Heart right ventricle (tissue), 16 donors: ENCODE data around the gene PHKG1. TPM values are rescaled to one million over a fixed set of nuclear protein-coding genes. Genes with fewer than 3 reads are reported as not detected.
"Not testable (repeated sequence)": the region's sequence is repeated elsewhere in the genome, so short reads cannot be mapped to it uniquely, and the experiment has no call there.

Experiments used
- ATAC-seq, 8 donors: fragments of 200-7000 bp; cut with Tn5 transposase; one replicate each; pipeline ENCODE4 v1.9.1; 2020; ENCODE audit warnings: mild to moderate bottlenecking in 8 of 8, moderate library complexity in 8 of 8, moderate number of reproducible peaks in 1 of 8
- DNase-seq, 2 donors: peaks; one replicate each; pipeline ENCODE4 v3.0.0-alpha.2; 2020
- H3K27ac ChIP-seq, 10 donors: fragments of 200-600 bp; sonication (generic) in 2 of 10; one replicate each; pipeline versions ENCODE4 v1.5.0 to v1.8.0; 2020 to 2022; ENCODE audit warnings: mild to moderate bottlenecking in 3 of 10
- H3K27me3 ChIP-seq, 7 donors: fragments of 200-600 bp; one replicate each; pipeline ENCODE4 v1.8.0; 2021 to 2022; ENCODE audit warnings: mild to moderate bottlenecking in 2 of 7
- H3K36me3 ChIP-seq, 9 donors: fragments of 200-600 bp; sonication (generic) in 1 of 9; one replicate each; pipeline versions ENCODE4 v1.5.0 to v1.8.0; 2020 to 2022; ENCODE audit warnings: mild to moderate bottlenecking in 2 of 9
- H3K4me1 ChIP-seq, 9 donors: fragments of 200-600 bp; sonication (generic) in 1 of 9; one replicate each; pipeline versions ENCODE4 v1.5.0 to v1.8.0; 2020 to 2022; ENCODE audit warnings: mild to moderate bottlenecking in 4 of 9
- H3K4me3 ChIP-seq, 10 donors: fragments of 200-600 bp; sonication (generic) in 2 of 10; one replicate each; pipeline versions ENCODE4 v1.5.0 to v1.8.0; 2020 to 2022; ENCODE audit warnings: mild to moderate bottlenecking in 7 of 10, moderate library complexity in 2 of 10
- H3K9me3 ChIP-seq, 11 donors: fragments of 200-600 bp in 10 of 11; sonication (generic) in 2 of 11; one replicate each; pipeline versions ENCODE4 v1.5.0 to v1.8.0; 2013 to 2022; ENCODE audit warnings: mild to moderate bottlenecking in 2 of 11, control low read depth in 1 of 11, moderate library complexity in 1 of 11
- WGBS, 2 donors: extraction: QIAGEN DNeasy Blood & Tissue Kit; methylation state at CpG; one replicate each; pipeline ENCODE4 v1.1.7; 2013; ENCODE audit warnings: inconsistent platforms in 1 of 2; 5-methylcytosine and 5-hydroxymethylcytosine counted together
- intact Hi-C, 10 donors: fragments of 100-400 bp; cut with DNase I; formaldehyde crosslinking; loops; one replicate each; pipeline versions ENCODE4 v1.11.1 to v1.14.2; 2022
- polyA plus RNA-seq, 2 donors: library from polyadenylated mRNA; stranded (reverse); fragments of 200-250 nt; gene quantifications; one replicate each; pipeline ENCODE4 v1.2.3, GENCODE V29; 2013
- total RNA-seq, 10 donors: library from RNA; stranded (reverse); fragmentation: NEBNext Ultra II Directional in 3 of 10; extraction: Animal tissue kit (Norgen Biotek cat#: 25700) in 3 of 10; gene quantifications; one replicate each; pipeline versions ENCODE4 v1.2.1 to v1.2.4, GENCODE V29; 2021 to 2023
- TF ChIP-seq, protein P1 (sequence below), 9 donors: fragments of 200-600 bp; sonication (generic) in 2 of 9; IDR thresholded peaks; one replicate each; pipeline versions ENCODE4 v1.5.0 to v1.8.0; 2021 to 2022; ENCODE audit warnings: antibody characterized with exemption in 9 of 9, mild to moderate bottlenecking in 5 of 9, moderate library complexity in 1 of 9
- donor health status: Arrhythmogenic right ventricular cardiomyopathy.
- donor health status: ischemic (EF 13 %, LVEDD 7.1; RV severe dilation, severe dysfunction).
- donor health status: healthy with polysubstance abuse.
- donor health status: DM: no; HTN: yes; CAD: no.
- donor health status: DM: no; HTN: no; CAD: no.
- donor health status: ischemic (EF 25% LVEDD 6.9; RV normal size, moderate dysfunction).
- donor health status: ischemic (EF 25% LVEDD 5.7; RV mildly dilated, moderate dysfunction).
- donor health status: healthy.
- donor health status: DM: yes; HTN: yes; CAD: no.
- donor health status: Ischemic cardiomyopathy.
- donor health status: ischemic (EF 35%, LVEDD 5.7; RV mildly dilated, moderate dysfunction).
- donor health status: nonischemic (EF 11% LVEDD 7.7; RV severe dilation, severe dysfunction).
- donor health status: DM: yes; HTN: yes; CAD: no.
- donor health status: PGD.
- donor health status: ischemic (EF 29% LVEDD 5.4; RV normal size, mild dysfunction).
- donor health status: nonischemic (EF 23%, LVEDD 6.1; RV moderate dilation, normal function).

Gene PHKG1
- total and polyA plus RNA-seq, 12 donors, result 2.3 to 52.2 (median 21.4) TPM

DNA sequence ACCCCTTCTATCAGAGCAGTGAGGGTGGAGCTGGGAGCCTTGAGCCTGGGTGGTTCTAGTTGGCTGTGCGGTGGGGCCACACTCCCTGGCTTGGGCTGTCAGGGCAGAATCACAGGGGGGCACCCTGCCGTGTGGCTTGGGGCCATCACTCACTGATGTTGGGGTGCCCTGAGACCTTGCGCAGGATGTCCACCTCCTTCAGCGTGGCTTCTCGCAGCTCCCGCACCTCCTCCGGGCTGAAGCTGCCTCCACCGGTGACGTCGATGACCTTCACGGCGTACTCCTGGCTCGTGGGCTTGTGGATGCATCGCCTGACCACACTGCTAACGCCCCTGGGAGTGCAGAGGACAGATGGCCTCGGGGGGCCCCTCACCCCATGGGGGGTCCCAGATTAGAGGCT is 5.3 kb downstream of the PHKG1 start:
- Histone ChIP-seq H3K27me3 (no peaks in the 10 kb centered on the region), H3K36me3 (peaks cover 0 to 60% (median 21%) of the 10 kb centered on the region in 9 donors), H3K4me3 (no peak overlapping the region), H3K4me1 (peaks cover 4 to 37% (median 21%) of the 10 kb centered on the region in 9 donors), H3K9me3 (no peaks in the 10 kb centered on the region), H3K27ac (no peak overlapping the region)
- DNase-seq (no peak), ATAC-seq (no peak)
- intact Hi-C loops, result no loop called here
- TF ChIP-seq, protein P1, sequence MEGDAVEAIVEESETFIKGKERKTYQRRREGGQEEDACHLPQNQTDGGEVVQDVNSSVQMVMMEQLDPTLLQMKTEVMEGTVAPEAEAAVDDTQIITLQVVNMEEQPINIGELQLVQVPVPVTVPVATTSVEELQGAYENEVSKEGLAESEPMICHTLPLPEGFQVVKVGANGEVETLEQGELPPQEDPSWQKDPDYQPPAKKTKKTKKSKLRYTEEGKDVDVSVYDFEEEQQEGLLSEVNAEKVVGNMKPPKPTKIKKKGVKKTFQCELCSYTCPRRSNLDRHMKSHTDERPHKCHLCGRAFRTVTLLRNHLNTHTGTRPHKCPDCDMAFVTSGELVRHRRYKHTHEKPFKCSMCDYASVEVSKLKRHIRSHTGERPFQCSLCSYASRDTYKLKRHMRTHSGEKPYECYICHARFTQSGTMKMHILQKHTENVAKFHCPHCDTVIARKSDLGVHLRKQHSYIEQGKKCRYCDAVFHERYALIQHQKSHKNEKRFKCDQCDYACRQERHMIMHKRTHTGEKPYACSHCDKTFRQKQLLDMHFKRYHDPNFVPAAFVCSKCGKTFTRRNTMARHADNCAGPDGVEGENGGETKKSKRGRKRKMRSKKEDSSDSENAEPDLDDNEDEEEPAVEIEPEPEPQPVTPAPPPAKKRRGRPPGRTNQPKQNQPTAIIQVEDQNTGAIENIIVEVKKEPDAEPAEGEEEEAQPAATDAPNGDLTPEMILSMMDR (IDR thresholded peaks at IDR 0.05), result no peak
- 85 to 93% methylated on average over 16 of the region's 16 CpGs for WGBS, 2 donors

DNA sequence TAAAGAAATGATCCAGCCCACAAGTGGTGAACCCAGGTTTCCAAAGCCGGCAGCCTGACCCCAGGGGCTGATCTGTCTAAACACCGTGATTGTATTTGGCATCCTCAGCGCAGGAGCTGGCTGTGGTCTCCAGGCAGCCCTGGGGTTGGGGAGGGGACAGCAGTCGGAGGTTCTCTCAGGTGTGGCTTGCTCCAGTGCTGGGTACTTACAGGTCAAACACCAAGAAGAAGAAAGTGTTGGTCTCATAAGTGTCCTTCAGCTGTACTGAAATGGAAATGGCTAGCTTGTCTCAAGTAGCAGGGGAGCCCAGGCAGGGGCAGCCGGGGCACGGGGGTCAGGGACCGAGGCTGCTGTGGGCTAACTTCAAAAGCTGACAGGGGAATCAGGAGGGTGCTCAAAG is 6.0 kb downstream of the PHKG1 start:
- H3K4me1 ChIP-seq, result peaks cover 4 to 31% (median 15%) of the 10 kb centered on the region in 9 donors
- intact Hi-C loops, result no loop called here
- no peaks in the 10 kb centered on the region for H3K9me3 ChIP-seq
- no peak for DNase-seq
- TF ChIP-seq, protein P1 (IDR thresholded peaks at IDR 0.05), result no peak
- H3K4me3 ChIP-seq, result no peak overlapping the region
- H3K27me3 ChIP-seq, result no peaks in the 10 kb centered on the region
- ATAC-seq, result no peak
- 95% methylated on average over 7 of the region's 7 CpGs for WGBS, 2 donors
- H3K27ac ChIP-seq, result no peak overlapping the region
- H3K36me3 ChIP-seq, result peaks cover 0 to 65% (median 22%) of the 10 kb centered on the region in 9 donors

DNA sequence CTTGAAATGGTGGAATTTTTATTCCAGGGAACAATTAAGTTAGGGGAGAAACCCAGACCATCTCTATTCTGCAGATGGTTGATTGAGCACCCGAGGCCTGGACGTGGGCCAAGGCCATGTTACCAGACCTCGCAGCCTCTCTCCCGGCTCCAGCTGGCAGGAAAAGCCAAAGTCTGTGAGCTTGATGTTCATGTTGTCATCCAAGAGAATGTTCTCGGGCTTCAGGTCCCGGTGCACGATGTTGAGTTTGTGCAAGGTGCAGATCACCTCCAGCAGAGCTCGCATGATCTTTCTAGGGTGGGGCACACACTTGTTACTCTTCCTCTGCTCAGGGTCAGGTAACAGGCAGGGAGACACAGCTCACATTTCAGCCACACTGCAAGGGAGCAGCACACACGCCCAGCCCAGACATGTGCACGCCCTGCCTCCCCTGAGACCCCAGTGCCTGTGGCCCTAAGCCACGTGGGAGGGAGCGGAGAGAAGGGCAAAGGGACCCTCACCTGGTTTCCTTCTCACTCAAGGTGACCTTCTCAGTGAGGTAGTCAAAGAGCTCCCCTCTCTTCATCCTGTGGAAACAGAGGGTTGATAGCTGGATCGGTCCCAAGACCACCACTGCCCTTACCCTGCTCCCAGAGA is 9.5 kb downstream of the PHKG1 start:
- Histone ChIP-seq H3K9me3 (no peaks in the 10 kb centered on the region), H3K27me3 (no peaks in the 10 kb centered on the region), H3K27ac (peak overlapping the region in 7 of 10 donors; percentile 4 to 57 (median 33)), H3K36me3 (peaks cover 0 to 70% (median 19%) of the 10 kb centered on the region in 9 donors), H3K4me1 (peaks cover 20 to 43% (median 30%) of the 10 kb centered on the region in 9 donors), H3K4me3 (no peak overlapping the region)
- intact Hi-C loops, result no loop called here
- peak in 6 of 8 donors; percentile 16 to 54 (median 28) for ATAC-seq
- 38 to 47% methylated on average over 13 of the region's 13 CpGs for WGBS, 2 donors
- DNase-seq, result peak; percentile 54 to 72
- TF ChIP-seq, protein P1 (IDR thresholded peaks at IDR 0.05), result no peak

DNA sequence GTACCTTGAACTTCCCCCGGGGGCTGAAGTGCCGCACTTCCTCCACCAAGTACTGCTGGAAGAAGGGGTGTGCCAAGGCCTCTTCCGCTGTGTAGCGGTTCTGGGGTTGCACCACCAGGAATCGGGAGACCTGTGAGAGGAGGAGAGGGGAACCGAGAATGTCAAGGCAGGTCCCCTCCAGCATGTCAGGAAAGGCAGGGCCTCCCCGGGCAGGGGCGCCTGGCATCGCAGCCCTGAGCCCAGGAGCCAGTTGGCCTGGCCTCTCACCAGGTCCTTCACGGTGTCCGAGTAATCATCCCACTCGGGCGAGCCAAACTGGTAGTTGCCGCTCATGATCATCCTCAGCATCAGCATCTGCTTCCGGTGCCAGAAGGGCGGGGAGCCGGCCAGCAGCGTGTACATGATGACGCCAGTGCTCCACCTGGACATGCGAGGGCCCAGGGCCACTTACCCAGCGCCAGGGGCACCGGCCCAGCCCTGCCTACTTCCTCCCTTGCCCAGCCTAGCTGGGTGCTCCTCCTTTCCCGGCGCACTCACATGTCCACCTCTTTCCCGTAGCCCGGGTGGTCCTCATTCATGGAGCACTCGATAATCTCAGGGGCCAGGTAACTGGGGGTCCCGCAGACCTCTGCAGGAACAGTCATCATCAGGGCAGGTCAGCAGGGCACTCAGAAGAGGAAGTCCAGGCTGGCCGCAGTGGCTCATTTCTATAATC is 11.0 kb downstream of the PHKG1 start:
- TF ChIP-seq, protein P1 (IDR thresholded peaks at IDR 0.05), result no peak
- Histone ChIP-seq H3K4me3 (no peak overlapping the region), H3K9me3 (no peaks in the 10 kb centered on the region), H3K27ac (peak overlapping the region in 1 of 10 donors; percentile 26), H3K27me3 (no peaks in the 10 kb centered on the region), H3K4me1 (peaks cover 20 to 45% (median 31%) of the 10 kb centered on the region in 9 donors), H3K36me3 (peaks cover 0 to 61% (median 6%) of the 10 kb centered on the region in 9 donors)
- ATAC-seq (peak in 1 of 8 donors; percentile 2), DNase-seq (no peak)
- intact Hi-C loops, result no loop called here
- 93% methylated on average over 29 of the region's 29 CpGs for WGBS, 2 donors

DNA sequence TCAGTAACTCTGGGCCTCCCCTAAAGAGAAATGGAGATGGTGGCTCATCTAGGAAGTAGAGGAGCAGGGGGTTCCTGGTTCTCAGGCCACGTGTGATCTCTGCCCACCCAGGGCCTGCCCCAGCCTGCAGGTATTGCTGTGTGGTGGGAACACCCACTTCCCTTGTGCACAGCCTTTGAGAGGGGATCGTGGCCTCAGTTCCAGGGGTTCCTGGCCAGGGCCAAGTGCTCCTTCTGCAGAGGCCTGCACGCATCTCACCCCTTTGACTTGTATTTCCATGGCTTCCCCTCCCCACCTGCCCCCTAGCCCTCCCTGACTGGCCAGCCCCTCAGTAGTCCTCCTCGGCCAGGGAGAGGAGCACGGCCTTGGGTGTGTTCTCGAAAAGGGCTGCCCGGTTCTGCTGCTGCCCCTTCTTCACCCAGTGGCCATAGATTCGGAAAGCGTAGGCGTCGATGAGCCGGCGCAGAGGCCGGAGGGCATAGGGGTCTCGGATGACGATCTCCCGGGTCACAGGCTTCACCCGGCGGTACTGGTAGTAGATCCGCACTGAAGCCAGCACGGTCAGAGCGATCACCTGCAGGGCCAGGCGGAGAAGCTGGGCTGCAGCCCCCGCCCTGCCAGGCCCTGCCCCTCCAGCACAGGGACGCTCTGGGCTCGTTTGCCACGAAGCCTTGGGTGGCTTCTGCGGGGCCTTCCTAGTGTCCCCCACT is 11.9 kb downstream of the PHKG1 start:
- DNase-seq, H3K9me3 ChIP-seq, ATAC-seq, H3K27me3 ChIP-seq, H3K4me3 ChIP-seq, intact Hi-C loops: not testable (repeated sequence)
- Histone ChIP-seq H3K4me1 (peaks cover 20 to 45% (median 31%) of the 10 kb centered on the region in 9 donors), H3K36me3 (peaks cover 0 to 56% (median 0%) of the 10 kb centered on the region in 9 donors), H3K27ac (peak overlapping the region; percentile 70 to 95 (median 86))
- WGBS, 2 donors, result 96 to 97% methylated on average over 28 of the region's 28 CpGs
